Naive thymus-derived CD8-positive, alpha-beta T cell (primary cell): ENCODE data around the gene PRCC. TPM values are rescaled to one million over a fixed set of nuclear protein-coding genes. Genes with fewer than 3 reads are reported as not detected.

Experiments
- ATAC-seq, 2 donors: fragments of 150-1000 bp; cut with Tn5 transposase in 1 of 2; sonication (Bioruptor Pico), chemical (Tn5 transposase) in 1 of 2; 1 replicate in 1 of 2; 2 replicates in 1 of 2; pipeline ENCODE4 v1.10.0; 2021; ENCODE audit warnings: mild to moderate bottlenecking in 2 of 2, moderate library complexity in 2 of 2
- POLR2A ChIA-PET: fragments of 350-600 bp; sonication (Branson Sonifier 250); formaldehyde crosslinking; loops from one replicate; lab custom pipeline; 2021; ENCODE audit warnings: antibody characterized with exemption; lab: Charles Lee
- DNase-seq, 10 donors: peaks; one replicate each; pipeline versions ENCODE4 v3.0.0 to v3.0.0-alpha.2; 2020 to 2022
- H3K27ac Mint-ChIP-seq, 10 donors: one replicate each; pipeline ENCODE4 v1.8.0; 2020 to 2022; ENCODE audit warnings: mild to moderate bottlenecking in 10 of 10, mixed read lengths in 10 of 10, moderate library complexity in 4 of 10, inconsistent platforms in 1 of 10
- H3K27me3 Mint-ChIP-seq, 5 donors: one replicate each; pipeline ENCODE4 v1.8.0; 2021 to 2022; ENCODE audit warnings: mixed read lengths in 5 of 5
- H3K36me3 Mint-ChIP-seq, 3 donors: one replicate each; pipeline ENCODE4 v1.8.0; 2020 to 2022; ENCODE audit warnings: mixed read lengths in 3 of 3, mild to moderate bottlenecking in 2 of 3, inconsistent platforms in 1 of 3
- H3K4me1 Mint-ChIP-seq, 4 donors: one replicate each; pipeline ENCODE4 v1.8.0; 2021 to 2022; ENCODE audit warnings: mixed read lengths in 4 of 4
- H3K4me3 Mint-ChIP-seq, 10 donors: one replicate each; pipeline ENCODE4 v1.8.0; 2020 to 2022; ENCODE audit warnings: mild to moderate bottlenecking in 10 of 10, mixed read lengths in 10 of 10, moderate library complexity in 6 of 10, inconsistent platforms in 1 of 10
- H3K9me3 Mint-ChIP-seq, 9 donors: one replicate each; pipeline ENCODE4 v1.8.0; 2020 to 2022; ENCODE audit warnings: mixed read lengths in 9 of 9, mild to moderate bottlenecking in 3 of 9, inconsistent platforms in 1 of 9, moderate library complexity in 1 of 9
- polyA plus RNA-seq, 3 donors: library from polyadenylated mRNA; unstranded; fragments of 300-500 nt; fragmentation: Illumina TruSeq; gene quantifications; one replicate each; pipeline ENCODE4 v1.2.3, GENCODE V29; 2021
- total RNA-seq, 8 experiments: library from RNA in 2 of 8; stranded (reverse) in 2 of 8; gene quantifications; one replicate each; pipeline ENCODE4 v1.2.3 and lab custom pipeline; 2021 to 2026

Gene PRCC
- total and polyA plus RNA-seq, 5 experiments from 2014 or later = 22.9 to 64.0 (median 55.7) TPM

DNA sequence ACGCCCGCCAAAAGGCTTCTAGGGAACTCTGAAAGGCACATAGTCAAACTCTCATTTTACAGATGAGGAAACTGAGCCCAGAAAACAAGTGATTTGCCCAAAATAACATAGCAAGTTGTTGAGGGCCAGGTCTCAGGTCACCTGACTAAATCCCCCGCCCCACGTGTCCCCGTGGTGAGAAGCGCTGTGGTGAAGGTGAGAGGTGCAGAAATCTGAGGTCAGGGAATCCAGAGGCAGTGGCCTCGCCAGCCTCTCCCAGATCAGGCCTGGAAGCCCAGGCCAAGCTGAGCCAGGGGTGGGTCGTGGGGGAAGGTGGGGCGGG is 21.0 kb upstream of the PRCC start:
- Mint-ChIP-seq H3K27me3 (no peaks in the 10 kb centered on the region), H3K4me3 (peak overlapping the region; percentile 32 to 93 (median 74)), H3K4me1 (peaks cover 41 to 72% (median 66%) of the 10 kb centered on the region in 4 donors), H3K36me3 (peaks cover 0 to 27% (median 3%) of the 10 kb centered on the region in 3 donors), H3K27ac (peak overlapping the region; percentile 65 to 97 (median 86)), H3K9me3 (peaks cover 0 to under 1% (median 0%) of the 10 kb centered on the region in 9 donors)
- ATAC-seq (no peak), DNase-seq (no peak)
- POLR2A ChIA-PET = interaction anchor here (1.4 to 1.5 kb wide), 2 partner anchors 16 to 18 kb away, joined by 4 to 5 read pairs; partner anchors contain the start of genes ISG20L2 and METTL25B

DNA sequence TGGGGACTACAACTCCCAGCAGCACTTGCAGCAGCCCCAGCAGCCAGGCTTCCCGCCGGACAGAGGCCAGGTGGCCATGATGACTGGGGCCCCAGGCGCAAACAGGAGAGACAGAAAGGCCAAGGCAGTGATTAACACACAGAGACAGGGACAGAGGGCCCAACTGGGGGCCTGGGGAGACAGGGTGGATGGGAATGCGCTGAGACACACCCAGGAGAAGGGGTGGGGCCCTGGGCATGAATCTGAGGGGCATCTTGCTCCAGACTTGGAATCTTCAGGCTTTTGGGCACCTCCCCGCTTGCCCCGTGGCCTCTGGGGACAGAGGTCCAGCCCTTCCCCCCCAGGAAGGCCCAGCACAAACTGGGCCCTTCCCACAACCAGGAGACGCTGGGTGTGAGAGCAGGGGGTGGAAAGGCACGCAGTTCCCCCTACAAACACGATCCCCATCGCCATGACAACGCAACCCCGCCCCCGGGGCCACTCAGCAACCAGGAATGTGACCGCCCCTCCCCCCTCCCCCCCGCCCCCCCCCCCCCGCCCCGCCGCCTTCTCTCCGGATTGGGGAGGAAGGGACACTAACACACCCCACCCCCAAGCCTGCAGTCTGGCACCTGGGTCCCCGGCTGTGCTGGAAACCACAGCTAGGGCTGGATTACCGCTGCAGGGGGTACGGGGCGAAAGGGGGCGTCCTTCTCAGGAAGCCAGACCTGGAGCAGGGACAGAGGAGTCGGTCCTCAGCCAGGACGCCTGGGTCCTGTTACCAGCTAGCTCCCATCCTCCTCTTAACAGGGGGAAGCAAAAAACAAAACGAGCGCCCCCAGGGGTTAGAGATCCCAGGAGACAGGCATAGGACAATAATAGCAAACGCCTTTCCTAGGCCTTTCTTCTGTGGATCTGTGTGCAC is 20.4 kb upstream of the PRCC start:
- Mint-ChIP-seq H3K4me3 (peak overlapping the region; percentile 68 to 97 (median 92)), H3K36me3 (peaks cover 0 to 26% (median 2%) of the 10 kb centered on the region in 3 donors), H3K9me3 (no peaks in the 10 kb centered on the region), H3K27me3 (no peaks in the 10 kb centered on the region), H3K4me1 (peaks cover 37 to 66% (median 60%) of the 10 kb centered on the region in 4 donors), H3K27ac (peak overlapping the region; percentile 80 to 97 (median 90))
- ATAC-seq = peak in 1 of 2 donors; percentile 5
- peak in 9 of 10 donors; percentile 46 to 85 (median 61) for DNase-seq
- POLR2A ChIA-PET = interaction anchor here (0.9 to 1.5 kb wide), 7 partner anchors 9 to 20 kb away, joined by 3 to 8 read pairs (median 4); partner anchors contain the start of genes ISG20L2, METTL25B and PRCC

DNA sequence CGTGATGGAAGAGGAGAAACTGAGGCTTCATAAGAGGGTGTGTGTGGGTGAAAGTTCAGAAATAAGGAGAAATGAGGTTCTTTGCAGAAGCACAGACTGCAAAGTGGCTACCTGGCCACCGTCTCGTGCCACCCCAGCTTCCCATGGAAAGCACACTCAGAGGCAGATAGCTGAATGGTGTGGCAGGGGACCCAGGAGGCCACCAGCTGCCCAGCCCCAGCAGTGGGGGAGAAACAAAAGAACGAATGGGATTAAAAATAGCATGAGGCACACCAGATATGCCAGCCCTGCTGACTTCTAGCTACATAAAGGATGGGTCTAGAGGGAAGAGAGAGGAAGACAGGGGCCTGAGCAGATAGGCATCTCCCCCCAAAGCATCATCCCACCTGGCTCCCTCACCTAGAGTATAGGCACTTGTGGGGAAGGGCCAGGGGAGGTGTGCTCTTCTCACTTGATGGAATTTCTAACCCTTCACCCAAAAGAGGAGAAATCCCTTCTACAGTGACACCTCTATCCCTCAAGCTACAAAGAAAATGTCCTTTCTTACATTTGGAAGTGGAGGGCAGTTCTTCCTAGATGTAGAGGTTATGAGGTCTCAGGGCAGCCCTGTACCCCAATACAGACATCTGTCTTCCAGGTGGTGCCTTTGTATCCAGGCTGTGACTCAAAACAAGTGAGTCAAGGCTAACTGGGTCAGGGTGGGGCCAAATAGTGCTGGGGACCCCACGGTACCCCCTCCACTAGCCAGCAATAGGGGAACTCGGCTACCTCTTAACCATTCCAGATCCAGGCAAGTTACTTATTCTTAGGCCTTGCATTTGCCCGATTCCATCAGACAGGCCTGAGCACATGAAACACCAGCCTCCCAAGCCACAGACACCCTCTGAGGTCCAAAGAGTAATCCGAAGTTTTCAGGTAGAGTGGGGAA is 19.3 kb upstream of the PRCC start:
- Mint-ChIP-seq H3K27ac (peak overlapping the region; percentile 84 to 97 (median 92)), H3K4me1 (peaks cover 38 to 68% (median 66%) of the 10 kb centered on the region in 4 donors), H3K36me3 (peaks cover 0 to 22% (median 2%) of the 10 kb centered on the region in 3 donors), H3K4me3 (peak overlapping the region; percentile 81 to 97 (median 92)), H3K27me3 (no peaks in the 10 kb centered on the region), H3K9me3 (no peaks in the 10 kb centered on the region)
- ATAC-seq = no peak
- POLR2A ChIA-PET = interaction anchor here (0.9 to 1.5 kb wide), 6 partner anchors 8 to 21 kb away, joined by 3 to 8 read pairs (median 4); partner anchors contain the start of genes ISG20L2, METTL25B and PRCC
- no peak for DNase-seq

DNA sequence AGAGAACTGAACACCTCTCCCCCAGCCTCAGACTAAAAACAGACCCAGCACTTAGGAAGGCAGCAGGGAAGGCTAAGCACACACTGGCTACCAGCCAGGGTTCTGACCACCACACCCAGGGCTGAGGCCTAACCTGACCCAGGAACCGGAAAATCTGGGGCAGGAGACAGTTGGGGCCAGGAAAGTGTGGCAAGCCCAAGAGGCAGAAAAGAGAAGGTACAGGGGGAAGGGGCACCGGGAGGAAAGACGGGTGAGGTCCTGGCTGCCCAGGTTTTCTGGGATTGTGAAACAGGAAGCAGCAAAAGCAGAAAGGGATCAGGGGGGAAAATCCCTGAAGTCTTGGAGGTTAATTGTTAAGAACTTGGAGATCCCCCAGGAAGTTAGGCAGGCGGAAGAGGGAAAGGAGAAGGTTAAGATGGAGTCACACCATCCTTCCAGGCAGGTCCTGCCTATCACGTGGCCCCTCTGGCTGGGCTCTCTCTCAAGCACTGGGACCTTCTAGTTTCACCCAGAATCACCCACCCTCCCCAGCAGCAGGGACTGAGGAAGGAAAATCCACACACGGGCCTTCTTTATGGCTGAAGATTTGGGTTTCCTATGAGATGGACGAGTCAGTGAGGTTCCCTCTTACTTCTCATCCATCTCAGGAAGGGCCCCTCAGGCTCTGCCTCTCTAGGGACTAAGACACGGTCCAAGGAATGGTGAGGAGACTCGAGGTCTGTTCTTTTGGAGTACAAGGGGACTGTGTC is 18.5 kb upstream of the PRCC start:
- H3K27me3 Mint-ChIP-seq = no peaks in the 10 kb centered on the region
- no peaks in the 10 kb centered on the region for H3K9me3 Mint-ChIP-seq
- no peak for ATAC-seq
- DNase-seq = no peak
- peak overlapping the region; percentile 81 to 97 (median 92) for H3K4me3 Mint-ChIP-seq
- peaks cover 38 to 75% (median 71%) of the 10 kb centered on the region in 4 donors for H3K4me1 Mint-ChIP-seq
- peak overlapping the region; percentile 84 to 97 (median 92) for H3K27ac Mint-ChIP-seq
- POLR2A ChIA-PET = interaction anchor here (0.8 kb wide), 1 partner anchor 69 kb away, joined by 3 read pairs; no protein-coding TSS in a partner anchor
- peaks cover 0 to 16% (median 2%) of the 10 kb centered on the region in 3 donors for H3K36me3 Mint-ChIP-seq

DNA sequence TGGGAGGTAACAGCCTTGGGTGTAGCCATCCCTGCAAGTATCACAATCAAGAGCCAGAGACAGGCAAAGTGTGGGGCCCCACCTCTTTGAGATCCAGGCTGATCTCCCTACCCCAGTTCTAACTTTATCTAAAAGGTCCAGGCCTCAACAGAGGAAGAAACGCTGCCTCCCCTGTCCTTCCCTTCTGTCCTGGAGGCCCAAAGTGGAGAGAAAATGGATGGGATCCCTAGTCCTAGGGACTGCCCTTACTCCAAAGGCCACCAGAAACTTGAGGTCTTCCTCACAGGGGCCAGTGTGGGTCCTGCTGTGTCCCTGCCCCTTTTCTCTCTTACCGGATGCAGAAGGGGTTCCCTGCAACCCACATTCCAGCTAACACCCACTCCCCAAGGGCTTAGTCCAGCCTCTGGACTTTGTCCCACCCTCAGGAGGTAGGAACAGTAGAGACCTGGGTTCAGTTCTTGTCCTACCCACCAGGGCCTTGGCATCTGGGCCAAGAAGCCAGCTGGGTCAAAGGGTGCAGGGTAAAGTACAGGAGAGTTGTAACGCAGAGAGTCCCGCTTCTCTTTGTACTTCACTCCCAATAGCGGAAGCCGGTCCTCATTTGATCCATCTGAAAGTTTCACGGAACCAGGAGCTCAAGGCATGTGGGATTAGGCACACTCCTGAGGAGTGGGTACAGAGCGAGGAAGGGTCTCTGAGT is 17.8 kb upstream of the PRCC start:
- H3K9me3 Mint-ChIP-seq = no peaks in the 10 kb centered on the region
- H3K4me3 Mint-ChIP-seq = peak overlapping the region; percentile 81 to 97 (median 92)
- no peaks in the 10 kb centered on the region for H3K27me3 Mint-ChIP-seq
- POLR2A ChIA-PET = interaction anchor here (0.8 to 4.4 kb wide), 4 partner anchors 8 to 68 kb away, joined by 3 to 70 read pairs (median 26); partner anchors contain the start of genes ISG20L2, METTL25B and MRPL24
- H3K27ac Mint-ChIP-seq = peak overlapping the region; percentile 84 to 97 (median 94)
- no peak for ATAC-seq
- peaks cover 0 to 12% (median 2%) of the 10 kb centered on the region in 3 donors for H3K36me3 Mint-ChIP-seq
- peaks cover 35 to 75% (median 71%) of the 10 kb centered on the region in 4 donors for H3K4me1 Mint-ChIP-seq
- no peak for DNase-seq

DNA sequence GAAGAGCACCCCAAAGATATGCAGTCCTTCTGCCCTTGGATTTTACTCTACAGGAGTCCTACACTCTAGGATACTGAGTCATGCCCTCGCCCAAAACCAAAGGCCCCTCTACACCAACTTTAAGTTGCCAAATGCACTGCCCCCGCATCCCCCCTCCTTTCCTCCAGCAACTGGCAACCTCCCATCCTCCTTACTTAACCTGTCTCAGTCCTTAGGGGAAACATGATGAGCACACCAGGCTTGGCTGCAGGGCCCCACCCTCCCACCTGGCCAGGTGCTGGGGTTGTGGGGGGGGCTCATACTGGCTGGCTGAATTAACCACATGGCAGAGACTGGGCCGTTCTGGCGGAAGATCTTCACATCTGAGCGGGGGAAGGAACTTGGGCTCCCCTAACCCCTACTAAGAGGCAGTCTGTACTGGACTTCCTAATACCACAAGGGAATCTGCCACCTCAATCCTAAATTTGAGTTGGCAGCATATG is 17.1 kb upstream of the PRCC start:
- peak overlapping the region; percentile 84 to 97 (median 94) for H3K27ac Mint-ChIP-seq
- ATAC-seq (no peak), DNase-seq (peak in 1 of 10 donors; percentile 21)
- no peaks in the 10 kb centered on the region for H3K27me3 Mint-ChIP-seq
- H3K9me3 Mint-ChIP-seq = no peaks in the 10 kb centered on the region
- peaks cover 39 to 73% (median 66%) of the 10 kb centered on the region in 4 donors for H3K4me1 Mint-ChIP-seq
- POLR2A ChIA-PET = interaction anchor here (0.9 to 4.4 kb wide), 5 partner anchors 9 to 50 kb away, joined by 3 to 70 read pairs (median 48); partner anchors contain the start of genes ISG20L2, METTL25B, MRPL24 and PRCC
- peak overlapping the region; percentile 81 to 97 (median 92) for H3K4me3 Mint-ChIP-seq
- H3K36me3 Mint-ChIP-seq = peaks cover 0 to 9% (median 0%) of the 10 kb centered on the region in 3 donors

DNA sequence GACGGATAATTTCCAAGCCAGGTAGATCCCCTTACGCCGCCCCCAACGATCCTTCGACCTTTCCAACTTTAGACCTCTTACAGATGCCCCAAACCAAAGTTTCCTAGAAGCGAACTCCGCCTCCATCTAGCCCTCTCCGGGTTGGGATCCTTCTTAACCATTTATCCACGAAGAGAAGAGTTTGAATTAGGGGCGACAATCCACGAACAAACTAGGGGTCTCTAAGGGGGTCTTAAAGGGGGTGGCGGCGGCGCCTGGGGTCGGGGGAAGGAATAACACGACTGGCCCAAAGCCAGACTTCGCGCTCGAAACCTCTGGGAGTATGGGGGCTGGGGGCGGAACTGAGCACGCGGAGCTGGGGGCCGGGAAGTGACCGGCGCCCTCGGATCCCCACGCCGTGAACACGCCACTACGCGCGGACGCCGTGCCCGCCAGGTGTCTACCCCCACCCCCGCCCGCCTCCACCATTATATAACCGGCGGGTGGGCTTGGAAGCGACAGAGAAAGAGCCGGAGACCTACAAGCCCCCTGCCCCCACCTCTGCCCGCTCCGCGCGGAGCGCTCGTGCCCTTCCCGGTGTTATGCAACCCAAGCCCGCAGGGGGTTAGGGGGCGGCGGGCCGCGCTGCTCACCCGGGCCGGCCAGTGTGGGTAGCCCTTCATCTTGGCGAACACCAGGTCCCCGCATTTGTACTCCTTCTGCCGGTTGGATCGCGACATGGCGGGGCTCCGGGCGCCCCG is 16.5 kb upstream of the PRCC start:
- Mint-ChIP-seq H3K4me1 (peaks cover 36 to 70% (median 61%) of the 10 kb centered on the region in 4 donors), H3K27me3 (no peaks in the 10 kb centered on the region), H3K27ac (peak overlapping the region; percentile 84 to 97 (median 94)), H3K4me3 (peak overlapping the region; percentile 81 to 97 (median 92)), H3K9me3 (no peaks in the 10 kb centered on the region), H3K36me3 (peaks cover 0 to 2% (median 0%) of the 10 kb centered on the region in 3 donors)
- POLR2A ChIA-PET = interaction anchor here (0.6 to 4.4 kb wide), 13 partner anchors 9 to 250 kb away, joined by 3 to 70 read pairs (median 6); partner anchors contain the start of genes ISG20L2, MEF2D, METTL25B and MRPL24
- DNase-seq = peak in 5 of 10 donors; percentile 24 to 58 (median 48)
- ATAC-seq = peak; percentile 43

DNA sequence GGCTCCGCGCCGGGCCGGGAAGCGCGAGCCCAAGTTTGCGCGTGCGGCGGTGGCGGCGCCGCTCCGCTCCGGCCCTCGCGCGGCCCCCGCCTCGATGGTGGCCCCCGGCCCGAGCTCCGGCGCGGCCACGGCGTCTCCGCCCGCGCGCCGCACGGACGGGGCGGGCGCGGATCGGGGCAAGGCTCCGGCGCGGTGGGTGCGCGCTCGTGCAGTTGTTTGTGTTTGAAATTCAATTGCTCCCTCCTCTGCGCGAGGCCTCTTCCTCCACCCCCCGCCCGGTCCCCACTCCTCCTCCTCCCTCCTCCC is 15.9 kb upstream of the PRCC start, which contains the start of gene HDGF:
HDGF (minus strand) TSS at position 225 of the 306 bp plus-strand sequence. CDS start 246 bp downstream, outside the sequence.
- H3K4me3 Mint-ChIP-seq = peak within 1 kb of the TSS; percentile 86 to 97 (median 93)
- H3K27ac Mint-ChIP-seq = peak within 1 kb of the TSS; percentile 86 to 97 (median 94)
- peaks cover 32 to 64% (median 56%) of the 10 kb centered on the region in 4 donors for H3K4me1 Mint-ChIP-seq
- no peaks in the 10 kb centered on the region for H3K27me3 Mint-ChIP-seq
- ATAC-seq (no peak), DNase-seq (no peak)
- POLR2A ChIA-PET = interaction anchor here (0.6 to 4.4 kb wide), 13 partner anchors 10 to 250 kb away, joined by 3 to 70 read pairs (median 6); partner anchors contain the start of genes ISG20L2, MEF2D, METTL25B and MRPL24
- H3K9me3 Mint-ChIP-seq = no peaks in the 10 kb centered on the region
- H3K36me3 Mint-ChIP-seq = no peaks in the 10 kb centered on the region

DNA sequence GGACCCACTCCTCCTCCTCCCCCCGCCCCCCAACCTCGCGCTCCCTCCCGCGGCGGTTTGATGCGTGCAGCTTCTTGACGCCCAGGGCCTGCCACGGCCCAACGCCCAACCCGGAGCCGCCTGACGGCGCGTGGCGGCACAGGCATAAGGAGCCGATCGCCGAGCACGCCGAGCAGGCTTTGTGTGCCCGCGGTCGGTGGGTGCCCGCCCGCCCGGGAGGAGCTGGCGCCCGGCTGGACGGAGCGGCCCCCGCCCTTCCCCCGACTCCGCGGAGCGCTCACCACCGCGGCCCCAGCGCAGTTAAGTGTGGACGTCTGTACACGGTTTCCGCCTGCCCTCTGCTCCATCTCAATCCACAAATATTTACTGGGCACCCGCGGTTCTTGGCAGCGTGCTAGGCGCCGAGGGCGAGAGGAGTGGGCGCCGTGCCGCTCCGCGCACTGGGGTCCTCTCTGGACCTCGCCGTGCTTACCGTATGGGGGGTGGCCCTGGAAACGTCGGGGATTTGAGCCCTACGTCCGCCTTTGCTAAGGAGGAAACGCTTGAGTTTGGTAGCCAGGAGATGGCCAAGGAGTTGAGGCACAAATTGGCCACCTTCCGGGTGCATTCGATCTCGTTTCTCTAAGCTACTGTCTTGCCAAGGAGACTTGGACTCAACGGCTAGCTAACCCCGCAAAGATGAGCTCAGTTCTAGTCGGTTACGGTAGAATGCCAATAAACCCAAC is 15.4 kb upstream of the PRCC start:
- Mint-ChIP-seq H3K9me3 (no peaks in the 10 kb centered on the region), H3K4me1 (peaks cover 32 to 60% (median 50%) of the 10 kb centered on the region in 4 donors), H3K36me3 (no peaks in the 10 kb centered on the region), H3K4me3 (peak overlapping the region; percentile 86 to 94 (median 90)), H3K27ac (peak overlapping the region; percentile 82 to 94 (median 94)), H3K27me3 (no peaks in the 10 kb centered on the region)
- POLR2A ChIA-PET = interaction anchor here (0.6 to 4.4 kb wide), 15 partner anchors 9 to 1032 kb away, joined by 3 to 70 read pairs (median 5); partner anchors contain the start of genes ISG20L2, MEF2D, METTL25B and MRPL24
- ATAC-seq (peak; percentile 78 to 86), DNase-seq (peak; percentile 85 to 98 (median 94))
